Daoy (cell line): ENCODE measurements around the gene GGTLC2. TPM values are rescaled to one million over a fixed set of nuclear protein-coding genes. Genes with fewer than 3 reads are reported as not detected.
A peak's percentile ranks its signal among the peaks of the same experiment; 100 is the strongest.
"Not testable (repeated sequence)": the region's sequence is repeated elsewhere in the genome, so short reads cannot be mapped to it uniquely, and the experiment has no call there.

Source experiments
- DNase-seq: peaks from one replicate; pipeline ENCODE4 v3.0.0-alpha.2; 2015; ENCODE audit warnings: low read depth
- total RNA-seq: library from RNA; depleted of rRNA; stranded (reverse); fragments of >200 nt; shearing (Covaris generic); gene quantifications from 2 replicates; pipeline ENCODE4 v1.2.3, GENCODE V29; 2014

Gene GGTLC2
- total RNA-seq, 1 experiment from 2014 or later = not detected

- DNase-seq = peak; percentile 46
Observed at GRCh38 chr22:22636260-22636659, 8.2 kb upstream of the GGTLC2 start.

- DNase-seq = not testable (repeated sequence)
Observed at GRCh38 chr22:22638313-22638712, 6.1 kb upstream of the GGTLC2 start.

GRCh38 chr22:22642255-22642654, 2.2 kb upstream of the GGTLC2 start:
- DNase-seq = not testable (repeated sequence)

- DNase-seq = not testable (repeated sequence)
Observed at GRCh38 chr22:22645969-22646368, 1.6 kb downstream of the GGTLC2 start.

GRCh38 chr22:22647952-22648351, 3.5 kb downstream of the GGTLC2 start:
- DNase-seq = not testable (repeated sequence)

GRCh38 chr22:22648863-22649536, 4.6 kb downstream of the GGTLC2 start:
- not testable (repeated sequence) for DNase-seq

- not testable (repeated sequence) for DNase-seq
Observed at GRCh38 chr22:22649761-22650160, 5.3 kb downstream of the GGTLC2 start.

- not testable (repeated sequence) for DNase-seq
Observed at GRCh38 chr22:22650398-22650797, 6.0 kb downstream of the GGTLC2 start.

GRCh38 chr22:22650803-22651515, 6.5 kb downstream of the GGTLC2 start:
- DNase-seq = not testable (repeated sequence)

- DNase-seq = not testable (repeated sequence)
Observed at GRCh38 chr22:22651593-22651992, 7.2 kb downstream of the GGTLC2 start.

GRCh38 chr22:22652102-22652501, 7.7 kb downstream of the GGTLC2 start:
- not testable (repeated sequence) for DNase-seq

GRCh38 chr22:22652573-22652972, 8.2 kb downstream of the GGTLC2 start:
- not testable (repeated sequence) for DNase-seq

- DNase-seq = not testable (repeated sequence)
Observed at GRCh38 chr22:22653677-22654381, 9.4 kb downstream of the GGTLC2 start.

- DNase-seq = no peak
Observed at GRCh38 chr22:22655452-22656290, 11.3 kb downstream of the GGTLC2 start.

GRCh38 chr22:22657712-22658111, 13.3 kb downstream of the GGTLC2 start:
- DNase-seq = no peak

- no peak for DNase-seq
Observed at GRCh38 chr22:22661275-22661674, 16.9 kb downstream of the GGTLC2 start.

GRCh38 chr22:22662095-22662494, 17.7 kb downstream of the GGTLC2 start:
- no peak for DNase-seq

GRCh38 chr22:22663861-22664800, 19.7 kb downstream of the GGTLC2 start:
- no peak for DNase-seq

GRCh38 chr22:22666307-22667091, 22.1 kb downstream of the GGTLC2 start:
- peak; percentile 52 for DNase-seq
